CD4-positive, alpha-beta T cell (primary cell): ENCODE data around the gene LBP. TPM values are rescaled to one million over a fixed set of nuclear protein-coding genes. Genes with fewer than 3 reads are reported as not detected.

Experiments
- ATAC-seq: fragments of 200-7000 bp; cut with Tn5 transposase; one replicate; pipeline ENCODE4 v1.10.0; 2022; ENCODE audit warnings: mild to moderate bottlenecking; ENCODE audit not compliant: poor library complexity
- CTCF ChIA-PET: fragments of 350-600 bp; sonication (Branson Sonifier 250); formaldehyde crosslinking; loops from one replicate; lab custom pipeline; 2021; ENCODE audit warnings: antibody characterized with exemption, inconsistent platforms; lab: Charles Lee
- POLR2A ChIA-PET: fragments of 350-600 bp; sonication (Branson Sonifier 250); formaldehyde crosslinking; loops from one replicate; lab custom pipeline; 2021; ENCODE audit warnings: antibody characterized with exemption, inconsistent platforms; lab: Charles Lee
- DNase-seq, 14 experiments: peaks; one replicate each; pipeline ENCODE4 v3.0.0-alpha.2; 2013 to 2020; ENCODE audit warnings: mixed read lengths in 2 of 14
- H3K27ac ChIP-seq, 2 donors: one replicate each; pipeline versions ENCODE4 v1.5.1 to v1.7.0; 2013; ENCODE audit warnings: low read length in 2 of 2, low read depth in 1 of 2, mild to moderate bottlenecking in 1 of 2
- H3K27me3 ChIP-seq, 2 experiments: 1 replicate in 1 of 2; 2 replicates in 1 of 2; pipeline versions ENCODE4 v1.6.1 to v1.7.0; 2013; ENCODE audit warnings: low read length in 2 of 2, control low read depth in 1 of 2, mild to moderate bottlenecking in 1 of 2, moderate library complexity in 1 of 2; ENCODE audit not compliant: insufficient read depth in 2 of 2, control insufficient read depth in 1 of 2
- H3K36me3 ChIP-seq: one replicate; pipeline ENCODE4 v1.6.1; 2013; ENCODE audit warnings: low read length, control low read depth; ENCODE audit not compliant: insufficient read depth
- H3K4me1 ChIP-seq: one replicate; pipeline ENCODE4 v1.6.1; 2013; ENCODE audit warnings: low read length, control low read depth; ENCODE audit not compliant: insufficient read depth
- H3K4me3 ChIP-seq: one replicate; pipeline ENCODE4 v1.5.1; 2013; ENCODE audit warnings: mild to moderate bottlenecking, low read length, moderate library complexity
- H3K9me3 ChIP-seq, 2 experiments: 1 replicate in 1 of 2; 2 replicates in 1 of 2; pipeline versions ENCODE4 v1.6.1 to v1.7.0; 2013; ENCODE audit warnings: low read length in 2 of 2, mild to moderate bottlenecking in 2 of 2, control low read depth in 1 of 2, moderate library complexity in 1 of 2; ENCODE audit not compliant: control insufficient read depth in 1 of 2, insufficient read depth in 1 of 2
- H3K27ac Mint-ChIP-seq: one replicate; pipeline ENCODE4 v1.8.0; 2020; ENCODE audit warnings: mixed read lengths
- H3K27me3 Mint-ChIP-seq: one replicate; pipeline ENCODE4 v1.8.0; 2021; ENCODE audit warnings: mixed read lengths
- H3K36me3 Mint-ChIP-seq: one replicate; pipeline ENCODE4 v1.8.0; 2021; ENCODE audit warnings: low read depth, mixed read lengths
- H3K4me1 Mint-ChIP-seq: one replicate; pipeline ENCODE4 v1.8.0; 2021; ENCODE audit warnings: low read depth, mixed read lengths
- H3K4me3 Mint-ChIP-seq: one replicate; pipeline ENCODE4 v1.8.0; 2020; ENCODE audit warnings: mild to moderate bottlenecking, mixed read lengths
- H3K9me3 Mint-ChIP-seq: one replicate; pipeline ENCODE4 v1.8.0; 2020; ENCODE audit warnings: mixed read lengths
- intact Hi-C, 2 experiments: fragments of 100-400 bp; cut with DNase I in 1 of 2; cut with micrococcal nuclease in 1 of 2; formaldehyde crosslinking; loops; one replicate each; pipeline versions ENCODE4 v1.15.1 to v1.9.0; 2023 to 2025; cut with DNase I, micrococcal nuclease
- total RNA-seq, 174 experiments: library from RNA in 2 of 174; stranded (reverse) in 2 of 174; gene quantifications; one replicate each; pipeline ENCODE4 v1.2.3 and lab custom pipeline; 2021 to 2026
- TF ChIP-seq, protein P1 (sequence below): fragments of 200-600 bp; IDR thresholded peaks from one replicate; pipeline ENCODE4 v1.8.0; 2022; ENCODE audit warnings: antibody characterized with exemption, mild to moderate bottlenecking

LBP gene
- total RNA-seq, 2 experiments from 2014 or later, result not detected

DNA sequence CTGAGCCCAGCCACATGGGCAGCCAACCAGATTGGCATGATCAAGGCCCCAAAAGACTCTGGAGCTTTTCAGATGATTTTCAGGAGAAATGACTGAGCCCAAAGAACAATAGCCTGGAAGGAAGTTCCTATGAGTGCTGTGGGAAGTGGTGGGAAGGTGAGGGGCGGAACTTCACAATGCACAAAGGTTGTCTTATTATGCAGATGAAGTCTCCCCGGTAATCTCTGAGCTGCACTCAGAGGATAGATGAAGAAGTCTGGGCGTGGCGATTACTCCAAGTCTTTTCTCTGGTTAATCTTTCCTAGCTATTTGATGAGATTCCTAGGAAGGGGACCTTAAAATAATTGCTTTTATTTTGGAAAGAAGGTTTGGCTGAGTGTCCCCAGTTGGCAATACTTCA, 36.9 kb downstream of the LBP start:
- Histone ChIP-seq H3K4me1 (no peaks in the 10 kb centered on the region), H3K27ac (no peak overlapping the region), H3K4me3 (no peak overlapping the region), H3K36me3 (no peaks in the 10 kb centered on the region), H3K9me3 (no peaks in the 10 kb centered on the region), H3K27me3 (peaks cover 4 to 16% of the 10 kb centered on the region in 2 experiments)
- intact Hi-C loops, result no loop called here
- no peaks in the 10 kb centered on the region for H3K9me3 Mint-ChIP-seq
- H3K27me3 Mint-ChIP-seq, result peaks cover 46% of the 10 kb centered on the region
- TF ChIP-seq, protein P1, sequence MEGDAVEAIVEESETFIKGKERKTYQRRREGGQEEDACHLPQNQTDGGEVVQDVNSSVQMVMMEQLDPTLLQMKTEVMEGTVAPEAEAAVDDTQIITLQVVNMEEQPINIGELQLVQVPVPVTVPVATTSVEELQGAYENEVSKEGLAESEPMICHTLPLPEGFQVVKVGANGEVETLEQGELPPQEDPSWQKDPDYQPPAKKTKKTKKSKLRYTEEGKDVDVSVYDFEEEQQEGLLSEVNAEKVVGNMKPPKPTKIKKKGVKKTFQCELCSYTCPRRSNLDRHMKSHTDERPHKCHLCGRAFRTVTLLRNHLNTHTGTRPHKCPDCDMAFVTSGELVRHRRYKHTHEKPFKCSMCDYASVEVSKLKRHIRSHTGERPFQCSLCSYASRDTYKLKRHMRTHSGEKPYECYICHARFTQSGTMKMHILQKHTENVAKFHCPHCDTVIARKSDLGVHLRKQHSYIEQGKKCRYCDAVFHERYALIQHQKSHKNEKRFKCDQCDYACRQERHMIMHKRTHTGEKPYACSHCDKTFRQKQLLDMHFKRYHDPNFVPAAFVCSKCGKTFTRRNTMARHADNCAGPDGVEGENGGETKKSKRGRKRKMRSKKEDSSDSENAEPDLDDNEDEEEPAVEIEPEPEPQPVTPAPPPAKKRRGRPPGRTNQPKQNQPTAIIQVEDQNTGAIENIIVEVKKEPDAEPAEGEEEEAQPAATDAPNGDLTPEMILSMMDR, result no peak
- H3K4me3 Mint-ChIP-seq, result no peak overlapping the region
- CTCF ChIA-PET, result no interaction called here
- POLR2A ChIA-PET, result no interaction called here
- H3K36me3 Mint-ChIP-seq, result no peaks in the 10 kb centered on the region
- no peak for ATAC-seq
- H3K4me1 Mint-ChIP-seq, result no peaks in the 10 kb centered on the region
- DNase-seq, result no peak
- H3K27ac Mint-ChIP-seq, result no peak overlapping the region

DNA sequence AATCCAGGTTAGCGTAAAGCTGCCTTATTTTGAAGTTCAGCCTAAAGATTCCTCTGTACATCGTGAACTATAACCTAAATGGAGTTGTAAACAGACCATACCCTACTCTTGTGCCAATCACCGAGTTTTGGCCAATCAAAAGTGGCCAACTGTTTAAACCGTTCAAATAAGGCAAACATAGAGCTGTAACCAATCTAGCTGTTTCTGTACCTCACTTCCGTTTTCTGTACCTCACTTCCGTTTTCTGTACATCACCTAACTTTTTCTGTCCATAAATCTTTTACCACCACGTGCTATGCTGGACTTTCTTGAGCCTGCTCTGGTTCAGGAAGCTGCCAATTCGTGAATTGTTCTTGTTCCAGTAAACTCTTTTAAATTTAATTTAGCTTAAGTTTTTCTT, 39.7 kb downstream of the LBP start:
- ATAC-seq (no peak), DNase-seq (no peak)
- Histone ChIP-seq H3K36me3 (no peaks in the 10 kb centered on the region), H3K27ac (no peak overlapping the region), H3K4me1 (no peaks in the 10 kb centered on the region), H3K27me3 (peaks cover 2 to 16% of the 10 kb centered on the region in 2 experiments), H3K4me3 (no peak overlapping the region), H3K9me3 (peaks cover 0 to 9% of the 10 kb centered on the region in 2 experiments)
- intact Hi-C loops, result no loop called here
- no peaks in the 10 kb centered on the region for H3K36me3 Mint-ChIP-seq
- TF ChIP-seq, protein P1, result no peak
- no peak overlapping the region for H3K4me3 Mint-ChIP-seq
- ChIA-PET POLR2A (no interaction called here), CTCF (no interaction called here)
- H3K9me3 Mint-ChIP-seq, result no peaks in the 10 kb centered on the region
- H3K27ac Mint-ChIP-seq, result no peak overlapping the region
- no peaks in the 10 kb centered on the region for H3K4me1 Mint-ChIP-seq
- H3K27me3 Mint-ChIP-seq, result peaks cover 39% of the 10 kb centered on the region

DNA sequence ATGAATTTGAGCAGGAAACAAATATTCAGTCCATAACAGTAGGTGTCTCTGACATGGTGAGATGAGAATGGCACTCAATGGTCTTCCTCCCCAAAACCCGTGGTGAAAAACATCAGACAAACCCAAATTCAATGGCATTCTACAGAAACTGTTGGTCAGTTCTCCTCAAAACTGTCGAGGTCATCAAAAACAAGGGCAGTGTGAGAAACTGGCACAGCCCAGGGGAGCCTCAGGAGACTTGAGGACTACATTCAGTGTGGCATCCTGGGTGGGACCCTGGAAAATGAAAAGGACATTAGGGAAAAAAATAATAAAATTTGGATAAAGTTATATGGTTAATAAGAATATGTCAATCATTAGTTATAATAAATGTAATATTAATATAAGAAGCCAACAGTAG, 40.6 kb downstream of the LBP start:
- intact Hi-C loops, result no loop called here
- POLR2A ChIA-PET, result no interaction called here

More for the DNA sequence above, 40.6 kb downstream of the LBP start:
- Mint-ChIP-seq H3K27ac (no peak overlapping the region), H3K4me1 (no peaks in the 10 kb centered on the region), H3K9me3 (no peaks in the 10 kb centered on the region), H3K36me3 (no peaks in the 10 kb centered on the region), H3K27me3 (peaks cover 36% of the 10 kb centered on the region), H3K4me3 (no peak overlapping the region)
- Histone ChIP-seq H3K27me3 (peaks cover 2 to 16% of the 10 kb centered on the region in 2 experiments), H3K4me1 (no peaks in the 10 kb centered on the region), H3K4me3 (no peak overlapping the region), H3K9me3 (peaks cover 0 to 9% of the 10 kb centered on the region in 2 experiments), H3K27ac (no peak overlapping the region), H3K36me3 (no peaks in the 10 kb centered on the region)
- CTCF ChIA-PET, result no interaction called here
- DNase-seq (no peak), ATAC-seq (no peak)
- TF ChIP-seq, protein P1, result no peak
